LNCaP clone FGC (cell line): ENCODE results near the gene CERS3.

ENCODE experiments used
- DNase-seq: peaks from one replicate; pipeline ENCODE4 v3.0.0-alpha.2; 2011; ENCODE audit warnings: low read depth
- H3K4me3 ChIP-seq: 2 replicates; pipeline ENCODE4 v1.5.1; 2011; ENCODE audit warnings: mild to moderate bottlenecking, low read depth, low read length, control low read depth
- TF ChIP-seq, protein P1 (sequence below): IDR thresholded peaks from 2 replicates; pipeline ENCODE4 v1.5.1; 2012; ENCODE audit warnings: mild to moderate bottlenecking; ENCODE audit not compliant: control insufficient read depth, insufficient read depth; ENCODE audit errors: extremely low read depth

The CERS3 gene

DNA sequence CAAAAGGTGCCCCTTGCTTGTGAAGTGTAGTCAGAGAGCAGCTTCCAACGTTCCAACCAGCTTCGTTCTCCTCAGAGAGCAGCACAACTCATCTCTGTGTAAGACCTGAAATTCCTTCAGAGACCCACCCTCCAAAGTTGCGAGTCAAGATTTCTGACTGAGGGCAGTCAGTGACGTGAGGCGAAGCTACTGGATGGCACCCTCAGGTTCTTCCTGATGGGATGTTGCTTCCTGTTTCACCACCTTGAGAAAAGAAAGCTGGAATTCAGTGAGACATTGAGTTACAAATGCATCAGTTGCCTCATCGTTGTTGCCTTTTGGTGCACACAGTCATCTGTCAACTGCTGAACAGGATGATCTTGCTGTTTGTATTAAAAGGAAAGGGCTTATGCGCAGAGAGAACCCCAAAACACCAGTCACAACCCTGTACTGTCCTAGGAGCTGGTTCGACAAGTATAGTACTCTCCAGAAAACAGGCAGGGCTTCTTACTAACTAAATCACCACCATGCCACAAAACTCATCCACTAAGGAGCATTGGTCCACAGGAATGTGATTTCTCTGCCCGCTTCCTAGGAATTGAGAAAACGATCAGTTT is at the start of gene CERS3:
Gene CERS3 (minus strand): TSS at position 118 of the 596 bp plus-strand sequence. CDS start 27,101 bp downstream, outside the sequence.
- no peak within 1 kb of the TSS for H3K4me3 ChIP-seq
- TF ChIP-seq, protein P1, sequence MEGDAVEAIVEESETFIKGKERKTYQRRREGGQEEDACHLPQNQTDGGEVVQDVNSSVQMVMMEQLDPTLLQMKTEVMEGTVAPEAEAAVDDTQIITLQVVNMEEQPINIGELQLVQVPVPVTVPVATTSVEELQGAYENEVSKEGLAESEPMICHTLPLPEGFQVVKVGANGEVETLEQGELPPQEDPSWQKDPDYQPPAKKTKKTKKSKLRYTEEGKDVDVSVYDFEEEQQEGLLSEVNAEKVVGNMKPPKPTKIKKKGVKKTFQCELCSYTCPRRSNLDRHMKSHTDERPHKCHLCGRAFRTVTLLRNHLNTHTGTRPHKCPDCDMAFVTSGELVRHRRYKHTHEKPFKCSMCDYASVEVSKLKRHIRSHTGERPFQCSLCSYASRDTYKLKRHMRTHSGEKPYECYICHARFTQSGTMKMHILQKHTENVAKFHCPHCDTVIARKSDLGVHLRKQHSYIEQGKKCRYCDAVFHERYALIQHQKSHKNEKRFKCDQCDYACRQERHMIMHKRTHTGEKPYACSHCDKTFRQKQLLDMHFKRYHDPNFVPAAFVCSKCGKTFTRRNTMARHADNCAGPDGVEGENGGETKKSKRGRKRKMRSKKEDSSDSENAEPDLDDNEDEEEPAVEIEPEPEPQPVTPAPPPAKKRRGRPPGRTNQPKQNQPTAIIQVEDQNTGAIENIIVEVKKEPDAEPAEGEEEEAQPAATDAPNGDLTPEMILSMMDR, result no peak
- DNase-seq, result no peak

DNA sequence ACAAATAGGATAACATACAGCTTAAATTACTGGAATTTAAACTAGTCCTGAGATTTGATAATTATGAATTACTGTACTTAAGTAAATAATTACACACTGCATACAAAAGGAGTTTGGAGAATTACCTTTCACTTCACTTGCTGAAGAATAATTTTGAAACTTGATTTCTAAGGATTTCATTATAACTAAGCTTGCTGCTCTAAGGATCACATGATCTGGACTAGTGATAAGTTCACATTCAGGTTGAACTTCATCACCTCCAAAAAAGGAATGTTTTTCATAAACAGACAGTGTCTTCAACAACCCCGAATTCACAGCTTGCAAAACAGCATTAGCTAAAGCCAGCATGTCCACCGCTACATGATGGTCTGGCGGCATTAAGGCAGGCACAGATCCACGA is 44.8 kb upstream of the CERS3 start:
- TF ChIP-seq, protein P1, result no peak
- H3K4me3 ChIP-seq, result no peak overlapping the region
- no peak for DNase-seq

DNA sequence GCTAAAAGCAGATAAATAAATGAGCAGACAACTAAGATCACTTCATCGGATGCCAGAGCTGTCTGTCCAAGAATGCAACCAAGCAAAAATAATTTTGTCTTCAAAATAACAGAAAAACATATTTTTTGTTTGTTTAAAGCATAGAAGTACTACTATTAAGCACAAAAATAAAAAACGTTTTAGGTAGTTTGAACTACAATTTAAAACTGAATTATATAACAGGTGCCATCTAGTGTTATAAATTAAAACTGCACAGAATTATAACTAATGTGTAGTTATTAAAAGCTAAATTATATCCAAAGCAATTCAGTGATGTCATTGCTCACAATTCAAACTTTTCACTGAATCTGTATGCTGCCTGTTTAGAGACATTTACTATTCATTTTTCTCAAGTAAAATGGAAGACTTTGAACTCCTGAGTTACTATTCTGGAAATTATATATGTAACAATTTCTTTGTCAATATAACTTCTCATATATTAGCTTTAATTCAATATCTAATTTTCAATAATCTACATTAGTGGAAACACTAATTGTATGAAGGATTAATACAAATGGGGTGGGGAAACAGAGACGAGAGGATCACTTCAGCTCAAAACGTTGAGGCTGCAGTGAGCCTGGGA is 43.7 kb upstream of the CERS3 start:
- no peak for DNase-seq
- H3K4me3 ChIP-seq, result no peak overlapping the region
- TF ChIP-seq, protein P1, result peak; percentile 47

DNA sequence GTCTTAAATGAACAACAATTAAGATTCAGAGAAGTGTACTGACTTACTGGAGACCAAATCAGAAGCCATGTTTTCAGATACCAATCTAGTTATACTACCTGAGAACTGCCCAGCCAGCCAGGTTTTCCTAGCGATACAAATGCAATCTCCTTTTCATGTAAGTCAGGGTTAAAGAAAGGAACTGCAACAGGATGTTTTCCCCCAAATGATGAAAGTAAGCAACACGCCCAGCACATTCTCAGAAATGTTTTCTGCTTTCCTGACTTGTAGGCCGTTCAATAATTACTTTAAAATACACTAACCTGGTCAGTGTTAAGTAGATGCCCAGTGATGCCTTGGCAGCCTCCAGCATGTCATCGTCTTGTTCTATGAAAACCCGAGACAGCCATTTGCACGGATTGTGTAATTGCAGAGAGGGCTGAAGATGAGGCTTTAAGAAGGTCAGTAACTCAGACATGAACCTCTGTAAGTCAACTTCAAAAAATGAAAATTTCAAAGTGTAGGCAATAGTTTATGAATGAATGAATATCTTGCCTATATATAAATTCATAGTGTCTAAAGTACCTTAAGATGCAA is 42.9 kb upstream of the CERS3 start:
- H3K4me3 ChIP-seq, result no peak overlapping the region
- DNase-seq, result no peak
- TF ChIP-seq, protein P1, result no peak

DNA sequence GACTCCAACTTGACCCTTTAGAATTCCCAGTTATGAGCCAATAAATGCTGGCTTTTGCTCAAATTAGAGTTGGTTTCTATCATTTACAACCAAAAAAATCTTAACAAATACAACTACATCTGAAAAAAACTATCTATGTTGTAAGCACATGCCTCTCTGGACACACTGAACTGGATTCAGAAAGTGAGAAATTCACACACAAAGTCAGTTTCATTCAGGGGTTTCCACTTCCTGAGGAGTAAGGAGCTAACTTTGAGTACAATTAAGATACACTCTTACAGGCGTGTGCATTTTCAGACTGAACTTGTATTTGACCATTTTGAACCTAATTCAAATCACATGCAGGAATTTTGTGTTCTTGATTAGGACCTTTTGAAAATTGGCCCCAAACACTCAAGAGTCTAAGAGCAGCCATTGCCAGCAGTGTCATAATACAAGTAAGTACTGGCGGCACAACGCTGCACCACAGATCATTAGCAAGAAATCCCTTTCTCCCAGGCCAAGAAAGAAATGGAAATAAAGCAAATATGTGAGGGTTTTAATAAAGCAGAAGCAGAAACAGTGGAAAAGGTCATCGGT is 42.1 kb upstream of the CERS3 start:
- no peak for DNase-seq
- TF ChIP-seq, protein P1, result no peak
- H3K4me3 ChIP-seq, result no peak overlapping the region

DNA sequence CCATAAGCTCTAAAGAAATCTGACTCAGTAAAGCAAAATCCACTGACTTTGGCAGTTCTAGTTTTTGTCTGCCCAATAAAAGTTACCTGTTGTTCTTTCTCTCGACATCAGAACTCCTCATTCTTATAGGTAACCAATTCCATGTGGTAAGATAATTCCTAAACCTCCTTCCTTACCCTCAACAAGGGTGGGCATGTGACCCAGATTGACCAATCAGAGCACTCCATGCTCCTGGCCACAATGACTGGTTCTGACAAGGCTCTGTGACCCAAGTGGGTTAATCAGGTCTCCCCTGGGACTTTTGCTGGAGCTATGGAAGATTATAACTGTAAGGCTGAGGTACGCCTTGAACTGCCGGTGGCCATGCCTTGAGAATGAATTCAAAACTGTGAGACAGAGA is 41.5 kb upstream of the CERS3 start:
- H3K4me3 ChIP-seq, result no peak overlapping the region
- DNase-seq, result no peak
- TF ChIP-seq, protein P1, result no peak
